SK-N-MC (cell line): Measurements from ENCODE around the gene RIT2.

Source experiments
- EZH2 ChIP-seq: fragments of 200-600 bp; sonication (generic); IDR thresholded peaks from one replicate; pipeline ENCODE4 v1.6.1; 2017; ENCODE audit warnings: antibody characterized with exemption
- POLR2AphosphoS5 ChIP-seq: IDR thresholded peaks from 2 replicates; pipeline ENCODE4 v1.6.1; 2012; ENCODE audit warnings: mild to moderate bottlenecking, low read depth, low read length, borderline replicate concordance

GRCh38 chr18:43017622-43018021 lies 97.9 kb downstream of the RIT2 start:
- TF ChIP-seq POLR2AphosphoS5 (no peak), EZH2 (no peak)
